GM15510 (cell line): ENCODE measurements around the gene GNAS-AS1.

Experiments
- POLR2A ChIP-seq: IDR thresholded peaks from 3 replicates; pipeline ENCODE4 v1.6.1; 2011; ENCODE audit warnings: borderline replicate concordance; ENCODE audit not compliant: insufficient read length; ENCODE audit errors: extremely low read depth

Gene GNAS-AS1

GRCh38 chr20:58889798-58890517 lies 39.3 kb upstream of the GNAS-AS1 start:
- no peak for TF ChIP-seq POLR2A

- no peak for TF ChIP-seq POLR2A
Measured at GRCh38 chr20:58889334-58889760, 38.6 kb upstream of the GNAS-AS1 start.

- peak; percentile 99 for TF ChIP-seq POLR2A
Measured at GRCh38 chr20:58888521-58889333, 38.0 kb upstream of the GNAS-AS1 start.

GRCh38 chr20:58888103-58888502 lies 37.4 kb upstream of the GNAS-AS1 start:
- TF ChIP-seq POLR2A: no peak

- no peak for TF ChIP-seq POLR2A
Measured at GRCh38 chr20:58886546-58886945, 35.8 kb upstream of the GNAS-AS1 start.

DNA sequence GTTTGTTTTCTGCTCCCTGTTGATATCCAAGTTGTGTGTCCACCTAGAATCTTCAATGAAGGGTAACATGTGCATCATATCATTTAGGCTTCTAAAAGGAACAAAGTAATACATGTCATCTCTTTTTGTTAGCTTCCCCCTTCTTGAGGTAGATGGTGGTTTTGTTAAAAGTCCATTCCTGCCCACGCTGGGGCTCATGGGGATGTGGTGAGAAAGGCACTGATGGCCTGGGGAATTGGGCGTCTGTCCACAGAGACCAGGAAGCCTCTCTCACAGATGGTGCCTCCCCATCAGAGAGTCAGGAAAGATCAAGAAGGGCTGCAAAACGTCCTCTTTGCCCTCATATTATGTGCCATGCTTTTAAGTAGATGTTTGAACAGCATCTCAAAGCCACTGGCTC lies 34.3 kb upstream of the GNAS-AS1 start:
- TF ChIP-seq POLR2A: no peak

- TF ChIP-seq POLR2A: no peak
Measured at GRCh38 chr20:58883241-58883691, 32.6 kb upstream of the GNAS-AS1 start.

DNA sequence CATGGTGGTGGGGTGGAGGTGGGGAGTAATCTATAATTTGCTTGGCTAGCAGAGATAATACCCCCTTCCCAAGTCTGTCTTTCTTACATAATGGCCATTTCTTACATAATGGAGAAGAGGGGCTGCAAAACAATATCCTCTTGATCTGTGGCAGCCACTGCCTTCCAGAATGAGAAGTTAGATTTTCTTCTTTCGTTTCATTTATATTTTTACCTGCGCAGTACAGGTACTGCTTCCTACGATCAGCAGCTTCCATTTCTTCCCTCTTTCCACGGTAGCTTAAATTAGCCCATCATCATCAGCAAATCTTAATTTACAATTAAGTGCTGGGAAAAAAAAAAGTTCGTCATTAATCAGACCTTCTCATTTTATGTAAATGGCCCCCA lies 32.0 kb upstream of the GNAS-AS1 start:
- no peak for TF ChIP-seq POLR2A

GRCh38 chr20:58880994-58881752 lies 30.5 kb upstream of the GNAS-AS1 start:
- no peak for TF ChIP-seq POLR2A

DNA sequence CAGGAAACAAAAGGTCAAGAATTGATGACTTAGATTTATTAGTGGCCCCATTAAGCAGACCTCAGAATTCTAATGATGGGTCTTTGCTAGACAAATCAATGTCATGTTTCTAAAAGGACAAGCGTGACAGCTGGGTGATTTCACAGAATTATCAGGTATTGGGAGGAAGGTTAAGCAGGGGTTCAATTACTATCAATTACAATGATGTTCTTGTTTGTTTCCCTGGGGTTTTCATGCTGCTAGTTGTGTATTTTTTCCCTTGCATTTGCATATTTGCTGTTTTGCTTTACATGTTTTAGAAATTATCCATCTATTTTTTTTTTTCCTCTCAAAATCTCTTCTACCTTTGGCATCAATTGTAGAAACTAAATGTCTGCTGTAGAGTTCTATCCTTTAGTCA lies 29.7 kb upstream of the GNAS-AS1 start:
- TF ChIP-seq POLR2A: no peak

DNA sequence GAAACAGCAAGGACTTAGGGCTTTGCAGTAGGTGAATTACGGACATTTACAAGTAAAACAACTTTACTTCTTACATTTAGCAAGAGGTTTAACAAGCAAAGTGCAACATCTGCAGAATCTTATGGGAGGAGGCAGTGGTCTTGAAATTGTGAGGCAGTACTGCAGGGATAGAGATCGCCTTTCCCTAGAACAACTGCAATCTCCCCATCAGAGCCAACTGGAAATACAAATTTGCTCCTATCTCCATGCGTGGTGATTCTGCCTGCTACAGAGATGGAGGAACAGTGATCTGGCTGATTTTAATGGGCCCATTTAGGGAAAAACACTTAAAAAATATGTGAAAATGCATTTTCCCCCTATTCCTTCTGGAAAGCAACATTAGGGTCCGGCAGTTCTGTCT lies 27.7 kb upstream of the GNAS-AS1 start:
- TF ChIP-seq POLR2A: no peak

GRCh38 chr20:58877976-58878360 lies 27.3 kb upstream of the GNAS-AS1 start:
- TF ChIP-seq POLR2A: no peak

DNA sequence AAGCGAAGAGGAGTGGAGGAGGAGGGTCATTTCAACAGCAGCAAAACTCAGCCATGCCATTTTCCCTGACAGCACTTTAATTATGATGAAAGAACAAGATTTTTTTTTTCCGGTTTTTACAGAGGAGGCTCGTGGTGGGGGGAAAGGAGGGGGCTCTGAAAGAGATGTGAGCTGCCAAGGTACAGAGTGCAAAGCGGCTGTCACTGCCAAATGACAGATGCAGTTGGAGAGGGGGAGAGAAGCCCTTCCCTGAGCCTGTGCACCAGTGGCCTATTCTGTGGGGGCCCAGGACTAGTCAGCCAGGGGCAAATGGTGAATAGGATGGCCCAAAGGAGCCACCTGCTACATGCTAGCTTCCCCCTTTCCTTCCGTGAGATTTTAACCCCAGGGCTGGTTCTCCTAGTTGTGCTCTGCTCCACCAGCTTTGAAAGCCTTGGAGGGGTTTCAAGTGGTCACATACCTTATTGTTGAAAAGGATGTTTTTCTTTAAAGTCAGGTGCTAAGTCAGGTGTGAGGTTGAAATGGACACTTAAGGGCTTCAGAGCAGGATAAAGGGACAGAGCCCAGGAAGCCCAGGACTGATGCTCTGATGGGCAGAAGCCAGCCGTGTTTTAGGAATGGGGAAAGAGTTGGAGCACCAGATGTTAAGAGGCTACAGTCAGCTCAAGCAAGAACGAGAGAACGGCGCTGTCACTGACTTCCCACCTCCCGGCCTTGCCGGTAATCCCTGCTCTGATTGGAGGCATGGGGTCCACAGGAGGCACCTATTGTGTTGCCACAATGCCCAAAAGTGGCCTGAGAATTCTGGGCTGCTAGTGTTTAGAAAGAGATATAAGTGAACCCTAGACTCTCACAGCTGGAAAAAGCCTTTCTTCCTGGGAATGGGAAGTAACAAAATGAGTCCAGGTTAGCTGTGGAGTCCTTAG lies 26.6 kb upstream of the GNAS-AS1 start:
- no peak for TF ChIP-seq POLR2A

- no peak for TF ChIP-seq POLR2A
Measured at GRCh38 chr20:58876437-58876836, 25.7 kb upstream of the GNAS-AS1 start.
